Gastroesophageal sphincter (tissue), 3 donors: ENCODE measurements around the gene UROC1.

Source experiments
- CTCF ChIP-seq, 4 experiments: fragments of 200-600 bp in 2 of 4; fragments of 450-650 bp in 2 of 4; sonication (generic) in 1 of 4; IDR thresholded peaks; one replicate each; pipeline ENCODE4 v1.5.1; 2017 to 2019; ENCODE audit warnings: antibody characterized with exemption in 4 of 4, mild to moderate bottlenecking in 2 of 4, moderate library complexity in 2 of 4
- POLR2A ChIP-seq, 2 donors: fragments of 450-650 bp; IDR thresholded peaks; one replicate each; pipeline ENCODE4 v1.6.1; 2017; ENCODE audit warnings: antibody characterized with exemption in 2 of 2, mild to moderate bottlenecking in 2 of 2, moderate library complexity in 1 of 2
- POLR2AphosphoS5 ChIP-seq: sonication (generic); formaldehyde crosslinking; IDR thresholded peaks from one replicate; pipeline ENCODE4 v1.6.1; 2017; ENCODE audit warnings: antibody characterized with exemption

GRCh38 chr3:126434931-126435411 is 82.6 kb downstream of the UROC1 start:
- TF ChIP-seq CTCF (IDR thresholded peaks at IDR 0.05) (no peak), POLR2AphosphoS5 (no peak), POLR2A (IDR thresholded peaks at IDR 0.05) (no peak)
